Trophoblast cell (in vitro differentiated cells and primary cell): Measurements from ENCODE around the gene PTH1R.
A peak's percentile ranks its signal among the peaks of the same experiment; 100 is the strongest.

Source experiments
- DNase-seq, 2 donors: peaks; one replicate each; pipeline ENCODE4 v3.0.0-alpha.2; 2016
- H2AFZ ChIP-seq: 2 replicates; pipeline ENCODE4 v1.6.1; 2013; ENCODE audit warnings: low read length, moderate library complexity, mild to moderate bottlenecking; ENCODE audit not compliant: insufficient read depth, poor library complexity
- H2AK5ac ChIP-seq: 2 replicates; pipeline ENCODE4 v1.6.1; 2013; ENCODE audit warnings: mild to moderate bottlenecking, low read length
- H2BK120ac ChIP-seq: 2 replicates; pipeline ENCODE4 v1.6.1; 2013; ENCODE audit warnings: low read length, mild to moderate bottlenecking, moderate library complexity; ENCODE audit not compliant: insufficient read depth, poor library complexity
- H2BK12ac ChIP-seq: 2 replicates; pipeline ENCODE4 v1.6.1; 2013; ENCODE audit warnings: mild to moderate bottlenecking, low read length, moderate library complexity
- H2BK5ac ChIP-seq: 2 replicates; pipeline ENCODE4 v1.6.1; 2013; ENCODE audit warnings: low read length, low read depth, moderate library complexity, mild to moderate bottlenecking; ENCODE audit not compliant: poor library complexity
- H3K14ac ChIP-seq: 2 replicates; pipeline ENCODE4 v1.6.1; 2013; ENCODE audit warnings: mild to moderate bottlenecking, low read length
- H3K18ac ChIP-seq: 2 replicates; pipeline ENCODE4 v1.6.1; 2013; ENCODE audit warnings: mild to moderate bottlenecking, low read length
- H3K23ac ChIP-seq: 2 replicates; pipeline ENCODE4 v1.6.1; 2013; ENCODE audit warnings: low read length
- H3K27ac ChIP-seq: 2 replicates; pipeline ENCODE4 v1.5.1; 2013; ENCODE audit warnings: low read depth, mild to moderate bottlenecking, inconsistent platforms, low read length, moderate library complexity
- H3K27me3 ChIP-seq: 2 replicates; pipeline ENCODE4 v1.6.1; 2013; ENCODE audit warnings: inconsistent platforms, mild to moderate bottlenecking, low read length, moderate library complexity; ENCODE audit not compliant: insufficient read depth
- H3K36me3 ChIP-seq, 2 experiments: 1 replicate in 1 of 2; 2 replicates in 1 of 2; pipeline ENCODE4 v1.6.1; 2013; ENCODE audit warnings: low read length in 2 of 2, mild to moderate bottlenecking in 2 of 2, moderate library complexity in 1 of 2; ENCODE audit not compliant: insufficient read depth in 2 of 2, control insufficient read depth in 1 of 2
- H3K4ac ChIP-seq: 2 replicates; pipeline ENCODE4 v1.6.1; 2013; ENCODE audit warnings: low read depth, mild to moderate bottlenecking, low read length, moderate library complexity
- H3K4me1 ChIP-seq, 2 experiments: 1 replicate in 1 of 2; 2 replicates in 1 of 2; pipeline ENCODE4 v1.6.1; 2013; ENCODE audit warnings: low read length in 2 of 2, mild to moderate bottlenecking in 2 of 2, moderate library complexity in 1 of 2; ENCODE audit not compliant: insufficient read depth in 2 of 2, control insufficient read depth in 1 of 2
- H3K4me2 ChIP-seq: 2 replicates; pipeline ENCODE4 v1.6.1; 2013; ENCODE audit warnings: inconsistent platforms, mild to moderate bottlenecking, low read length, moderate library complexity
- H3K4me3 ChIP-seq: 2 replicates; pipeline ENCODE4 v1.5.1; 2013; ENCODE audit warnings: mild to moderate bottlenecking, low read depth, low read length, inconsistent platforms
- H3K79me1 ChIP-seq: one replicate; pipeline ENCODE4 v1.6.1; 2013; ENCODE audit warnings: low read length
- H3K79me2 ChIP-seq: 2 replicates; pipeline ENCODE4 v1.6.1; 2013; ENCODE audit warnings: low read length, mild to moderate bottlenecking; ENCODE audit not compliant: control insufficient read depth, insufficient read depth, poor library complexity
- H3K9ac ChIP-seq: 2 replicates; pipeline ENCODE4 v1.6.1; 2013; ENCODE audit warnings: mild to moderate bottlenecking, low read length
- H3K9me3 ChIP-seq: 2 replicates; pipeline ENCODE4 v1.6.1; 2013; ENCODE audit warnings: low read depth, mild to moderate bottlenecking, control low read depth, inconsistent platforms, low read length; ENCODE audit not compliant: insufficient read depth
- H4K12ac ChIP-seq: 2 replicates; pipeline ENCODE4 v1.6.1; 2013; ENCODE audit warnings: low read depth, mild to moderate bottlenecking, low read length, moderate library complexity
- H4K8ac ChIP-seq: 2 replicates; pipeline ENCODE4 v1.6.1; 2013; ENCODE audit warnings: low read depth, mild to moderate bottlenecking, low read length, moderate library complexity
- H4K91ac ChIP-seq: one replicate; pipeline ENCODE4 v1.6.1; 2013; ENCODE audit warnings: low read depth, mild to moderate bottlenecking, low read length, moderate library complexity
- WGBS: extraction: QIAGEN DNeasy Blood & Tissue Kit; methylation state at CpG from one replicate; pipeline ENCODE4 v1.1.7; 2013; ENCODE audit warnings: missing lambda C conversion rate; ENCODE audit not compliant: insufficient read length, insufficient coverage; ENCODE audit errors: extremely low coverage; 5-methylcytosine and 5-hydroxymethylcytosine counted together

The PTH1R gene

GRCh38 chr3:46850468-46850779 lies 27.1 kb upstream of the PTH1R start:
- H4K91ac ChIP-seq: no peak overlapping the region
- H3K18ac ChIP-seq: no peak overlapping the region
- H3K23ac ChIP-seq: no peak overlapping the region
- peaks cover 7 to 11% of the 10 kb centered on the region in 2 experiments for H3K4me1 ChIP-seq
- H3K9ac ChIP-seq: no peak overlapping the region
- no CpG with 5 or more reads among the region's 1 CpG for WGBS
- no peak overlapping the region for H2AK5ac ChIP-seq
- no peaks in the 10 kb centered on the region for H3K36me3 ChIP-seq
- H3K27ac ChIP-seq: no peak overlapping the region
- no peak overlapping the region for H2BK12ac ChIP-seq
- no peak overlapping the region for H3K4ac ChIP-seq
- peaks cover 3% of the 10 kb centered on the region for H3K79me2 ChIP-seq
- H2BK5ac ChIP-seq: no peak overlapping the region
- H3K27me3 ChIP-seq: no peaks in the 10 kb centered on the region
- H4K12ac ChIP-seq: no peak overlapping the region
- H3K4me3 ChIP-seq: no peak overlapping the region
- no peak overlapping the region for H3K4me2 ChIP-seq
- H2BK120ac ChIP-seq: no peak overlapping the region
- H2AFZ ChIP-seq: no peak overlapping the region
- DNase-seq: no peak
- H4K8ac ChIP-seq: no peak overlapping the region
- peaks cover 3% of the 10 kb centered on the region for H3K9me3 ChIP-seq
- H3K14ac ChIP-seq: no peak overlapping the region
- H3K79me1 ChIP-seq: peaks cover 9% of the 10 kb centered on the region

- no peak overlapping the region for H3K27ac ChIP-seq
- H2BK120ac ChIP-seq: no peak overlapping the region
- H3K4ac ChIP-seq: no peak overlapping the region
- H3K18ac ChIP-seq: no peak overlapping the region
- H3K14ac ChIP-seq: no peak overlapping the region
- no peak overlapping the region for H4K8ac ChIP-seq
- no peak overlapping the region for H3K4me3 ChIP-seq
- peak in 1 of 2 donors; percentile 36 for DNase-seq
- no peak overlapping the region for H2AK5ac ChIP-seq
- H3K9me3 ChIP-seq: peaks cover 3% of the 10 kb centered on the region
- no peaks in the 10 kb centered on the region for H3K79me2 ChIP-seq
- peak overlapping the region; percentile 25 for H3K9ac ChIP-seq
- H4K91ac ChIP-seq: no peak overlapping the region
- H3K36me3 ChIP-seq: no peaks in the 10 kb centered on the region
- no CpG with 5 or more reads among the region's 13 CpGs for WGBS
- no peaks in the 10 kb centered on the region for H3K79me1 ChIP-seq
- H2BK12ac ChIP-seq: no peak overlapping the region
- H2BK5ac ChIP-seq: no peak overlapping the region
- no peak overlapping the region for H4K12ac ChIP-seq
- no peak overlapping the region for H3K4me2 ChIP-seq
- peaks cover 0 to 2% of the 10 kb centered on the region in 2 experiments for H3K4me1 ChIP-seq
- no peak overlapping the region for H3K23ac ChIP-seq
- H2AFZ ChIP-seq: no peak overlapping the region
- H3K27me3 ChIP-seq: no peaks in the 10 kb centered on the region
These were observed 25.9 kb upstream of the PTH1R start for GRCh38 chr3:46851364-46852333.

GRCh38 chr3:46852334-46852720 lies 25.2 kb upstream of the PTH1R start:
- Histone ChIP-seq H3K36me3 (no peaks in the 10 kb centered on the region), H2AK5ac (no peak overlapping the region), H3K4me2 (no peak overlapping the region), H4K12ac (no peak overlapping the region), H3K27ac (no peak overlapping the region), H2BK5ac (no peak overlapping the region), H3K79me2 (no peaks in the 10 kb centered on the region), H3K18ac (no peak overlapping the region), H3K4me1 (no peaks in the 10 kb centered on the region), H3K9me3 (peaks cover 3% of the 10 kb centered on the region), H2AFZ (no peak overlapping the region), H3K9ac (no peak overlapping the region), H3K14ac (no peak overlapping the region), H3K4me3 (no peak overlapping the region), H3K79me1 (no peaks in the 10 kb centered on the region), H2BK12ac (no peak overlapping the region), H4K91ac (no peak overlapping the region), H4K8ac (no peak overlapping the region), H2BK120ac (no peak overlapping the region), H3K27me3 (no peaks in the 10 kb centered on the region), H3K4ac (no peak overlapping the region), H3K23ac (no peak overlapping the region)
- DNase-seq: no peak
- no CpG with 5 or more reads among the region's 9 CpGs for WGBS

- no peak overlapping the region for H2AK5ac ChIP-seq
- H3K27me3 ChIP-seq: no peaks in the 10 kb centered on the region
- no CpG with 5 or more reads among the region's 2 CpGs for WGBS
- no peak overlapping the region for H3K23ac ChIP-seq
- H3K9ac ChIP-seq: no peak overlapping the region
- peaks cover 3% of the 10 kb centered on the region for H3K9me3 ChIP-seq
- H2BK12ac ChIP-seq: no peak overlapping the region
- H4K91ac ChIP-seq: no peak overlapping the region
- H3K4me3 ChIP-seq: no peak overlapping the region
- no peaks in the 10 kb centered on the region for H3K4me1 ChIP-seq
- no peak overlapping the region for H2BK120ac ChIP-seq
- no peak overlapping the region for H3K14ac ChIP-seq
- H3K27ac ChIP-seq: no peak overlapping the region
- H2AFZ ChIP-seq: no peak overlapping the region
- H3K4ac ChIP-seq: no peak overlapping the region
- no peak overlapping the region for H3K4me2 ChIP-seq
- H3K79me2 ChIP-seq: no peaks in the 10 kb centered on the region
- H4K8ac ChIP-seq: no peak overlapping the region
- no peak overlapping the region for H4K12ac ChIP-seq
- no peak overlapping the region for H2BK5ac ChIP-seq
- H3K36me3 ChIP-seq: no peaks in the 10 kb centered on the region
- no peak for DNase-seq
- H3K79me1 ChIP-seq: no peaks in the 10 kb centered on the region
- H3K18ac ChIP-seq: no peak overlapping the region
These were observed 24.6 kb upstream of the PTH1R start for GRCh38 chr3:46852839-46853355.
